Measurements from ENCODE around the gene LDLRAD4.

Gene LDLRAD4

GRCh38 chr18:13394801-13395200 is 176.2 kb downstream of the LDLRAD4 start:
- DNase-seq: no peak

GRCh38 chr18:13395577-13395976 is 177.0 kb downstream of the LDLRAD4 start:
- DNase-seq: no peak

DNA sequence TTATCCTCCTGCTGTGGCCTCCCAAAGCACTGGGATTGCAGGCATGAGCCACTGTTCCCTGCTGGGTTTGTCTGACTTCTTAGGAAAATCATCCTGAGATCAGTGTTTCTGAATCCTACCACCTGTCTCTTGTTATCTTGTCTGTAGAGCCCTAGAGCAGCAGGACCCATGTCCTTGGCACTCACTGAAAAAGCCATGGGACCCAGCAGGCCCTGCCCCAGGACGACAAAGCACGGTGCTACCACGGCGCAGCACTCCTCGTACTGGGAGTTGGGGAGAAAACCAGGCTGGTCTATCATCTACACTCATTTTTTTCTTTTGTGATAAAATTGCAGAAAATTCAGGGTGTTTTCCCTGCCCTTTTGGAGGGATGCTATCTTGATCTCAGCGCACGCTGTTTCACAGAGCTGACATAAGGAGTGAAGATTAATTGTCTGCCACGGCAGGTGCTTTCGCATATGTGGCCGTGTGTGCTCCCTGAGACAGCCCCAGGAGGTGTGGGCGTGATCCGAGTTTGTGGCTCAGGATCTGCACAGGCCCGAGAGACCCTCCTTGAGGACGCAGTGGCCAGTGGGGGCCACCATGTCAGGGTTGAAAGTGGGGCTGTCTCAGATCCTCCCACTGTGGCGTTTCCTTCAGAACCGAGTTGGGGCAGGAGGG is 179.1 kb downstream of the LDLRAD4 start:
- DNase-seq: no peak

DNA sequence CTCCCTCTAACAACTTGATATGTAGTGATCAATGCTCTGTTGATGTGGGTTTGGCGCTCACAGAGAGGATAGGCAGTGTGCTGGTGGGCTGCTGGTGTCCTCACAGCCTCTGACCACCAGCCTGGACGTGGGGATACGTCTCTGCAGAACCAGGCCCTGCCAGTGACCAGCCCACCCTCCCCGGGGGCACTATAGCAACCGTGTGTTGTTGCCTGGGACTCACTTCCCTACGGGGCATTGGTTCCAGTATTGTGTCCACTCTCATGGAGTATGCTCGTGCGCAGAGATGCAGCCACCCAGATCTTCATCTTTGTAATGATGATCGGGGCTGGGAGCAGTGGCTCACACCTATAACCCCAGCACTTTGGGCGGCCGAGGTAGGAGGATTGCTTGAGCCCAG is 180.1 kb downstream of the LDLRAD4 start:
- no peak for DNase-seq

DNA sequence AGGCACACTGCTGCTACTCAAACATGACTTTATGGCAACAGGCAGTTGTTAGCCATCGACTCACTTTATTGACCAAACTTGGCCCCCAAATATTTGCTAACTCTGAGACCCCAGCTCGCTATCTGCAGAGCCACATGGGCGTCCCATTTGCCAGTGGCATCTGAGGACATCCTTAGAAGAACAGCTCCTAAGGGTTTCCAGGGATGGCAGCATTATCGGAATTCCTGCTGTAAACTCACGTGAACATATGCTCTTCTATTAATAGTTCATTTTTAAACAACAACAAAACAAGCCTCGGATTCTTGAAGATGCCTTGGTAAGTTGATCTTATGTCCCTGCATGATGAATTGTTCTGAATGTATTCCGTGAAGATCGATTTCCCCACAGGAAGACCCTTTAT is 181.0 kb downstream of the LDLRAD4 start:
- DNase-seq: no peak

GRCh38 chr18:13400636-13401315 is 182.2 kb downstream of the LDLRAD4 start:
- DNase-seq: no peak

GRCh38 chr18:13401404-13401803 is 182.8 kb downstream of the LDLRAD4 start:
- no peak for DNase-seq

GRCh38 chr18:13401826-13402225 is 183.3 kb downstream of the LDLRAD4 start:
- no peak for DNase-seq

- DNase-seq: no peak
Measured at GRCh38 chr18:13403786-13404549, 185.4 kb downstream of the LDLRAD4 start.

DNA sequence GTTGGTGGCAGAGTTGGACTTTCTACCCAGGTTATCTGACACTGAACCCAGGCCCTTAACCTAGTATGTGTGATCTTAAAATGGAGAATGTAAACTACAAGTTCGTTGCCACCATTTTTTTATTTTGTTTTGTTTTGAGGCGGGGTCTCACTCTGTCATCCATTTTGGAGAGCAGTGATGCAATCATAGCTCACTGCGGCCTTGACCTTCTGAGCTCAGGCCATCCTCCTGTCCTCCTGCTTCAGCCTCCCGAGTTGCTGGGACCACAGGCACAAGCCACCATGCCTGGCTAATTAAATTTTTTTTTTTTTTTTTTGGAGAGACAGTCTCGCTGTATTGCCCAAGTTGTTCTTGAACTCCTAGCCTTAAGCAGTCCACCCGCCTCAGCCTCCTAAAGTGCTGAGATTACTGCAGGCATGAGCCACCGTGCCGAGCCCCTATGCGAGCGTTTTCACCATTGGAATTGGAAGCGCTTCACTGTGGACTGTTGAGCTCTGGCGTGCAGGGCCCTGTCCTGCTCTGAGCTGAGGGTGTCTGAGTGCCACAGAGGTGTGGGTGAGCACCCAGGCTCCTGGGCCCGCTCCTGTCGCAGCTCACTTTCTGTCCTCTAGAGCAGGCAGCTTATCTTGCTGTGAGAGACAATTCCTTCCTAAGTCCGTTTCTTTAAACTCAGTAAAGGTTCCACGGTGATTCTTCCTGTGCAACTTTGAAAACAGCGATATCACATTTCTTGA is 186.9 kb downstream of the LDLRAD4 start:
- DNase-seq: no peak

DNA sequence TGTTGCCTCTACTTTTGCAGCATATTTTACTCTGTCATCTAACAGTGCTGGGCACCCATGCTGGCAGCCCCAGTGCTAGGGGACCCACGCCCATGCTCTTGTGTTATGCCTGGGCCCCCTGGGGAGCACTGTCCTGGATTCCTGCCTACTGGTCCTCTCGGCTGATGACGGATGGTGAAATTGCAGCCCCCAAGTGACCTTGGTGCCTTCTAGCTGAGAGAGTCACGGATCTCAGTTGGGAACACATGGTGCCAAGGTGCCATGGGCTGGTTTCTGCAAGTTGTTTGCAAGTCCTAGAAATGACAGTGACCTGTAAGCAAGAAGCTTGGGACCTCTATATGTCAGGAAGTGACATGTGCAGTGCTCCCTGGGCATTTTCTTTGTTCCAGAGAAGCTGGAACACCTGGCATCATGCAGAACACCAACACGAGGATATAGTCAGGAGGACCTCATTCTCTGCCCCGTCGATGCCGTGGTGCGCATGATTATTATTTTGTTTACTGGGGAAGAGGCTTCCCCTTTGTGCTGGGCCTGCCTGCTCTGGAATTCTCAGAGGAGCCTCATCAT is 187.6 kb downstream of the LDLRAD4 start:
- no peak for DNase-seq

- DNase-seq: no peak
Measured at GRCh38 chr18:13406736-13407135, 188.2 kb downstream of the LDLRAD4 start.

- no peak for DNase-seq
Measured at GRCh38 chr18:13407484-13407883, 188.9 kb downstream of the LDLRAD4 start.

DNA sequence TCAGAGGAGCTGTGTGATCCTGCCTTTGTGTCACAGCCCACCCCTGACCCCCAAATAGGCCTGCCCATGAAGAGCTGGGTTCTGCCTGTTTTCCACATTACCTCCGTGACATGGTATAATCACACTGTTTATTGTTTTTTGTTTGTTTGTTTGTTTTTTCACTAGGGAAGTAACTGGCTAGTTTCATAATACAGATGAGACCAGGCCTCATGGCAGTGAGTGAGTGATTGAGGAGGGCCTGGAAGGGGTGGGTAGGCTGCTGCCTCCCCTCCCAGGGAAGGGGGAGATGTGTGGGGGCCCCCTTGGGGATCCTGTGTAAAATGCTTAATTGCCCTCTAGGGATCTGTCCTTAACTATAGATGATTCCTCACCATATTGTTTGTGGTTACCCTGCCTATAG is 190.5 kb downstream of the LDLRAD4 start:
- no peak for DNase-seq

- DNase-seq: no peak
Measured at GRCh38 chr18:13409997-13410396, 191.4 kb downstream of the LDLRAD4 start.

DNA sequence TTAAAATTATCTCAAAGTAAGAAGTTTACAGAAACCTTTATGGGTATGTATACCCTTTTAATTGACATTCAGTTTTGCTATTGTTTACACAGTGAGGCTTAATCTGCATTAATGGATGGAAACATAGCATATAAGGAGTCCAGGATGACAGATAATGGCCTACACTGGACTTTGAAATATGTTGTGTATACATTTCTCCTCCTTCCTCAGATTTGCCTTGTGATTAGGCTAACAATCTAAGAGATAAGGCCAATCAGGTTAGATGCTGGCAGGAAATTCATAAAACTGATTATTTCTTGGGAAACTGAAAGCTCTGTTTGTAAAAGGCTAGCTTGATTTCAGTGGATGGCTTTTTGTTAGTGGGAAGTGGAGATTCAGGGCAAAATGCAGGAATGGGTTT is 191.9 kb downstream of the LDLRAD4 start:
- DNase-seq: no peak

- no peak for DNase-seq
Measured at GRCh38 chr18:13412017-13412416, 193.5 kb downstream of the LDLRAD4 start.

GRCh38 chr18:13412901-13413300 is 194.3 kb downstream of the LDLRAD4 start:
- no peak for DNase-seq

GRCh38 chr18:13414102-13414501 is 195.5 kb downstream of the LDLRAD4 start:
- DNase-seq: no peak

- no peak for DNase-seq
Measured at GRCh38 chr18:13414521-13414920, 196.0 kb downstream of the LDLRAD4 start.

DNA sequence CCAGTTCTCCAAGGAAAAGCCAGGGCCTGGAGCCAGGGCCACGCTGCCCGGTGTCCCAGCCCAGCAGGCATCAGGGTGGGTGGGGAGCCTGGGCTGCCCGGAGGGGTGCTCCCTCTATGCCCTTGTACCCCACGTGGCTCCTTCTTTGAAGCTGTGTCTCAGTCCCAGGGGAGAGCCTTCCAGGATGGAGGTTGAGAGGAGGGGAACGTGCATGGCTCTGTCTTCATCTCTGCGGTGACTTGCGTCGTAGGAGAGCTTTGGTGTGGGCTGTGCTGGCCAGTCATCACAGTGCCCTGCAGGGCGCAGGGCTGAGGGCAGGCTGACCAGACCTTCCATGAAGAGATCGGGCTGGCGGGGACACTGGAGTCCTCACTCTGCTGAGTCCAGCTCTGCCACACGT is 197.2 kb downstream of the LDLRAD4 start:
- no peak for DNase-seq

DNA sequence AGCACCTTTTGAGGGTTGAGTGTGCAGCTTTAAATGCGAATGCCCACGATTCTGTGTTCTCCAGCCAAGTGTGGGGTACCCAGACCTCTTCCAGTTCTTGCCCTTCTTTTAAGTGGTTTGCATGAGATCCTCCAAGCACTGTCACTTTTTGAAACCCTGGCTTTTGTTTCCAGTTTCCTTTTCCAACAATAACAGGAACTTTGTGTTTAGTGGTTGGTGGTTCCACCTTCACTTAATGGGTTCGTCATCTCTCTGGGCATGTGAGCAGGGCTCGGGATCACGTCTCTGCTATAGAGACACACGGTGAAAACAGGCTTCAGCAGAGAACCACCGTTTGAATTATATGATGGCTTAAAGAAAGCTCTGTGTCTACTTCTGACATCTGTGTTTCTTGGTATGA is 197.6 kb downstream of the LDLRAD4 start:
- no peak for DNase-seq

- DNase-seq: no peak
Measured at GRCh38 chr18:13416848-13417247, 198.3 kb downstream of the LDLRAD4 start.
